Stimulated activated CD4-positive, alpha-beta T cell treated with anti-CD3 and anti-CD28 coated beads, TNF-alpha, amount 100 ng/mL, for 24 hours (primary cell): ENCODE measurements around the gene VAV3.
"Not testable (repeated sequence)": the region's sequence is repeated elsewhere in the genome, so short reads cannot be mapped to it uniquely, and the experiment has no call there.

Experiments
- DNase-seq, 3 experiments: peaks; one replicate each; pipeline ENCODE4 v3.0.0-alpha.2; 2020; ENCODE audit warnings: low read depth in 3 of 3

Gene VAV3

DNA sequence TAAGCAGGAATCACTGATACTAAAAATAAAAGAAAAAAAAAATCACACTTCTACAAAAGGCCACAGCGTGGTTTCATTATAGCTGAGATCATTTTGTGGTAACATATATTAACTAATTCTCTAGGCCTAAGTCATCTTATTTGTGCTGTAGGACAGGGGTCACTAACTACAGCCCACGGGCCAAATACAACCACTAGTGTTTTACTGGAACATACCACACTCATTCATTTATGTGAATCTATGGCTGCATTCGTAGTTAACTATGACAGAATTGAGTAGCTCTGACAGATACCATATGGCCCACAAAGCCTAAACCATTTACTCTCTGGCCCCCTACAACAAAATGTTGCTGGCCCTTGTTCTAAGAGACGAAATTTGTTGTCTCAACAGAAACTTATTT lies 224.4 kb downstream of the VAV3 start:
- DNase-seq = no peak

DNA sequence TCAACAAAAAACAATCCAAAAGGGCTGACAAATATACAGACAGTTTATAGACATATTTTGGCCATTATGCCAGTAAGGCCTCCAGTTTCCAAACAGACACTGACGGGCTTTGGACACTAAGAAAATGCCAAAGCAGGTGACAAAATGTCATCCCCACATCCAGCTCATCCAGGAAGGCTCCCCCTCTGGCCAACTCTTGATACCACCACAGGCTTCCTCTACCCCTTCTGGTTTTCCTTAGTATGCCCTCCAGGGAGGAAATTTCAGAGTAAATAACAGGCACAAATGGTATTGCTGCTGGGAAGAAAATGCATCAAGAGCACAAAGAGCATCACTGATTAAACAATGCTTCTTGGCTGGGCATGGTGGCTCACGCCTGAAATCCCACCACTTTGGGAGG lies 225.3 kb downstream of the VAV3 start:
- no peak for DNase-seq

DNA sequence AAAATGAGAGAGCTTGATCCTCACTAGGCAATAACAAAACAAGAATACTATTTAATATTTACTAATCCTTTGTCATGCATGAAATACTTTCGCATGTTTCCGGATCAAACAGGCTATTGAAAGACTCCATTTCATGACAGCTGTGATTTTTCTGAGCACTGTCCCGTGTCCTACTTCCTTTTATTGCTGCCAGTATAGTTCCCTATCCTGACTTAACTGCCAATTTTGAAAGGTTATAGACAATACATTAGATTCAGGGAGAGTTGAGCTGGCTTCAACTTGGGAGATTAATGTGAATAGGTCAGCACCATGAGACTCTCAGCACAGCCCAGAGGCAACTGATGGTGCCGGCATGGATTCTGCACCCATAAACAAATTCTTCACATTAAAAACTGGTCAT lies 225.8 kb downstream of the VAV3 start:
- DNase-seq = no peak

DNA sequence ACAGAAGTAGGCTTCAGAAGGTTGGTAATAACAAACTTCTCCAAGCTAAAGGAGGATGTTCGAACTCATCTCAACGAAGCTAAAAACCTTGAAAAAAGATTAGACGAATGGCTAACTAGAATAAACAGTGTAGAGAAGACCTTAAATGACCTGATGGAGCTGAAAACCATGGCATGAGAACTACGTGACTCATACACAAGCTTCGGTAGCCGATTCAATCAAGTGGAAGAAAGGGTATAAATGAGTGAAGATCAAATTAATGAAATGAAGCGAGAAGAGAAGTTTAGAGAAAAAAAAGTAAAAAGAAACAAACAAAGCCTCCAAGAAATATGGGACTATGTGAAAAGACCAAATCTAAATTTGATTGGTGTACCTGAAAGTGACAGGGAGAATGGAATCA lies 231.6 kb downstream of the VAV3 start:
- not testable (repeated sequence) for DNase-seq

DNA sequence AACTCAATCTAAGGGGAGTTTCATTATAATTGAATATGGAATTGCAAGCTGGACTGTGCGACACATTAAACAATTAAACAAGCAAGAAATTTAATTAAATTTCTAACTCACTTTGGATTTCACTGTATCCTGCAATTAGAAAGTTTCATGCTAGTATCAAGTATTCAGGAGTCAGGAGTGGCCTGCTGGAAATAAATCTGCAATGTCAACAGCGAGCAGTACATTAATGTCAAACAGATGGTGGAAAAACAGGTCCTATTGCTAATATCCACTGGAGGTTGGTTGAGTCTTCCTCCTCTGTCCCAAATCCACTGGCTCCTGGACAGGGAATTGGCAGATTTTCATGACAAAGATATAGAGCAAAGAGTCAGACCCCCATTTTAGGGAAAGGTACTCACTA lies 237.1 kb downstream of the VAV3 start:
- no peak for DNase-seq

DNA sequence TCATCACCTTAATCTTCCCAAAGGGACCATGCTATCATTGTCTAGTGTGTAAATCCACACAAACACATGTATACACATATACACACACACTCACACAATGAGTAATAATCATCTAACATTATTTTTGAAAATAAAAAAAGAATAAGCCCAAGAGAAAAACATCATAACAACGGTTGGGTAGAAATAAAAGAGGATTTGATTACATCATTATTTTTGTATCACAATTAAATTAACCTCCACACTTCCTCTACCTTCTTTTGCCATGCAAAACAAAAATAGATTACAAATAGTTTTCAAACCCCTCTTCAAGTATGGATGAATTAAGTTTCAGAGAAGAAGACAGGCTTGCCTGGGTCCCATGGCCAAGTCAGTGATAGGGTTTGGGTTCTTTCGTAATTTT lies 238.1 kb downstream of the VAV3 start:
- DNase-seq = no peak

DNA sequence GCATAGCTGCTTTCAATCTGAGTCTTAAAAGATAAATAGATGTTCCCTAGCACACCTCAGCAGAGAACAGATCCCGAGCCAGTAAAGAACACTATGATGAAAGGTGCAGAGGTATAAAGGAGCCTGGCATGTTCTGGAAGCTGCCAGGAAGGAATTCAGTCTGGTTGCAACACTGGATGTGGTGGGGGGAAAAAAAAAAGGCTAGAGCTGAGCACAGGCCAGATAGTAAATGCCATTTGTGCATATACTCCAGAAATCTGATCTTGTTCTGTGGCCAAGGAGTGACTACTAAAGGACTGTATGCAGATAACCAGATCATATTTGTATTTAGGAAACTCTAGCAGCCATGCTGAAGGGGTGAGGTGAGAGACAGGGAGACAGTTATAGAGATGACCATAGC lies 240.3 kb downstream of the VAV3 start:
- DNase-seq = no peak

DNA sequence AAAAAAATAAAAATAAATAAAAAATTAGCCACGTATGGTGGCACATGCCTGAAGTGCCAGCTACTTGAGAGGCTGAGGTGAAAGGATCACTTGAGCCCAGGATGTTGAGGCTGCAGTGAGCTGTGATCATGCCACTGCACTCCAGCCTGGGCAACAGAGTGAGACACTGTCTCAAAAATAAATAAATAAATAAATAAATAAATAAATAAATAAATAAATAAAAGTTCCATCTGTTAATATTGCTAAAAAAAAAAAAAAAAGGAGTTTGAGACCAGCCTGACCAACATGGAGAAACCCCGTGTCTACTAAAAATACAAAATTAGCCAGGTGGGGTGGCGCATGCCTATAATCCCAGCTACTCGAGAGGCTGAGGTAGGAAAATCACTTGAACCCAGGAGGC lies 244.8 kb downstream of the VAV3 start:
- DNase-seq = not testable (repeated sequence)

DNA sequence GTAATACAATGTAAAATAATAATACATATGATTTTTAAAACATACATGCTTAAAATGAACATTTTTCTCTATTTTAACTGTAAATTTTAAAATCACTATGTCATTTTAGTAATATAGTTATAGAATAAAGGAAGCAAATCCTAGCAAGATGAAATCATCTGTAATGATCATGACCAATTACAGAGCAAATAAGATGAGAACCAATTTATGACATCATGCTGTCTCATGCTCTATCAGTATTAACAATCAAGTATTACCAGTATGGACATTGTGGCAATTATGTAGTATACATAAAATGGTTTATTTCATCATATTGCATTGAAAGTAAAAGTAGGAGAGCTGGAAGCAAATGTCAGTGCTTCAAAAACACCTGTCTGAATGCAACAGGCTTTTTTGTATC lies 255.0 kb downstream of the VAV3 start:
- DNase-seq = no peak

DNA sequence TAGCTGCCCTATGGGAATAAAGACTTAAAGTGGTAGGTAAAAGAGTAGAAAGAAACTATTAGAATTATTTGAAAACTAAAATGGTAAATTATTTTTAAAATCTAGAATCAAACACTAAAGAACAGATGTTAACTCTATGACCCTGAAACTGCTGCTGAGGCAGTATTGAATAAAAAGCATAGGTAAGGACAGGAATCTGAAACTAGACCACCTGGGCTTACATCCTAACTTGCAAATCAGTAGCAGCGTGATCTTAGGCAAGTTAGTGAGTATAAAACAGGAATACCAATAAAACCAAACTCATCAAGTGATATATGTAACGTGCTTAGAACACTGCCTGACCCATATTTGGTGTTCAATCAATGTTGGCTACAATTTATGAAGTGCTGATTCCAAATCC lies 257.9 kb downstream of the VAV3 start:
- DNase-seq = no peak

DNA sequence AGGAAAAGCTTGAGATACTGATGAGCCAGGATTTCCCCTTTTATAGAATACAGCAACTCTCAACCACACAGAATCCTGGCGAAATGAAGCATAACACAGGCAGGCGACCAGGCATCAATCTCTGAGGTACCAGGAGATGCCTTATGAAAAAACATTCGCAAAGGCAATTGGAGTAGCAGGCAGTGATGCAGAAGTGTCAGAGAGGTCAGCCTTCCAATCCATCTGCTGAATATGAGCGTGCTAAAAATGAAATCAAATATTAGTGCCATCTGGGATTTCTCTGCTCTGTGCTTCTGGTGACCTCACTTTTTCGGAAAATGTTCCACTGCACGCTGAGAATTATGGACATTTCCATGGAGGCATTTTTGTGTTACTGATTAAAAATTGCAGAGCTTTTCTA lies 258.8 kb downstream of the VAV3 start:
- DNase-seq = no peak

DNA sequence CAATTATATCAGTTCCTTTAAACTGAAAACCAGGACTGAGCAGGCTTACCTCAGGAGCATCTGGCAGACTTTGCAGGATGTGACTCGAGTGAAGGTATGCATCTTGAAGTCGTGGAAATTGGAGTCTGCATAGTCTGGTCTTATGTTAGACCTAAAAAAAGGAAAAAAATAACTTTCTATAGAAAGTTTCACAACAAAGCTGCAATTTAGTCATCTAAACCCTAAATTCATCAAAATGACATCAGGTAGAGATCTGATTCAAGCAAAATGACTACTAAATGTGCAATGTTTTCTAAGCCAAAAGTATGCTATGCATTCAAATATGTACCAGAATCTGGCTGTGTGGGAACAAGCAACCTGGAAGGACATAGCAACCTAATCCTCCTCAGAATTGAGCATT lies 260.1 kb downstream of the VAV3 start:
- no peak for DNase-seq

DNA sequence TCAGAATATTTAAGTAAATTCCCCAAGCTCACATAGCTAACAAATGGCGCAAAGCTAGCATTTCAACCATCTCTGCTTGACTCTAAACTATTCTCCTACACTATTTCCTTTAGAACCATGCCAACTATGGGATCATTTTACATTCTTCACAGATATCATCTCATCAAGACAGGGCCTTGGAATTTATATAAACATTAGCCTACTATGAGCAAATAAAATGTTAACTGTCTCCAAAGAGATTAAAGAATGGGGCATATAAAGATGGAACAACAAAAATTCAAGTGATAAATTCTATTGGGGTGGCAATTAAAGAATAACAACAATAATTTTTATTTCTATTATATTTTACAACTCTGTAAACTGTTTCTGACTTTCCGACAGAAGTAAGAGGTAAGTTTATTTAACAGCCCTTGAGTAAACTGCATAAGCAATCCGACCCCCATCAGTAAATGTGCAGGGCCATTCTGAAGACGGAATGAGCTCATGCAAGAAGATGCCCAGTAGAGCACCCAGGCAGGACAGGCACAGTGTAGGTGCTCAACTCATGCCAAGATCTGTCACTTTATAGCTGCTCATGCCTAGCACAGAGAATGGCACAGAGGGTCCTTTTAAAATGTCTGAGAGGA lies 261.9 kb downstream of the VAV3 start:
- DNase-seq = no peak

DNA sequence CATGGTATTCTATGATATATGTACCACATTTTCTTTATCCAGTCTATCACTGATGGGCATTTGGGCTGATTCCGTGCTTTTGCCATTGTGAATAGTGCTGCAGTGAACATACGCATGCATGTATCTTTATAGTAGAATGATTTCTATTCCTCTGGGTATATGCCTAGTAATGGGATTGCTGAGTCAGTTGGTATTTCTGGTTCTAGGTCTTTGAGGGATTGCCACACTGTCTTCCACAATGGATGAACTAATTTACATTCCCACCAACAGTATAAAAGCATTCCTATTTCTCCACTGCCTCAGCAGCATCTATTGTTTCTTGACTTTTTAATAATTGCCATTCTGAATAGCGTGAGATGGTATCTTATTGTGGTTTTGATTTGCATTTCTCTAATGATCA lies 264.3 kb downstream of the VAV3 start:
- not testable (repeated sequence) for DNase-seq

DNA sequence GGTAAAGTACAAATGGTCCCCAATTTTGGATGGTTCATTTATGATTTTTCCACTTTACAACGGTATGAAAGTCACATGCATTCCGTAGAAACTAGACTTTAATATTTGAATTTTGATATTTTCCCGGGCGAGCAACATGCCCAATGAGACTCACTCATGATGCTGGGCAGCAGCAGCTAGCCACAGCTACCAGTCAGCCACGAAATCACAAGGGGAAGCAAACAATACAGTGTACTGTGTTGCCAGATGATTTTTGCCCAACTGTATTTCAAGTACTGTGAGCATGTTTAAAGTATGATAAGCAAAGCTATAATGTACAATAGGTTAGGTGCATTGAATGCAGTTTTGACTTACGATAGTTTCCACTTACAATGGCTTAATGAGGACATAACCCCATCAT lies 266.8 kb downstream of the VAV3 start:
- no peak for DNase-seq

DNA sequence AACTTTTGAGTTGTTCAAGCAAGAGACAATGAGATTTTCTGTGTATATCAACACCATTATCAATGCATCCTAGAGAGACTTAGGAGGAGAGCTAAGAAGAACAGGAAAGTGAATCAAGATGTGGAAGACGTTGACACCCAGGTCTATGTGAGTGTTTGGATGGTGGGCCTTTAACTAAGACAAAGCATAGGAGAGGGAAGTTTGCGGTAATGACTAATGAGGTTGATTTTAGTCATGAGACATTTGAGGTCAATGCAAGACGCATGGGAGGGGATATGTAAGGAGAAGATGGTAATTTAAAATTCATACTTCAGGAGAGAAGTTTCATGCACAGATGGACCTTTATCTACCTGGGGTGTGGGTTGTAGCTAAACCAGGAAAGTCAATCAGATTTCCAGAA lies 269.6 kb downstream of the VAV3 start:
- no peak for DNase-seq

DNA sequence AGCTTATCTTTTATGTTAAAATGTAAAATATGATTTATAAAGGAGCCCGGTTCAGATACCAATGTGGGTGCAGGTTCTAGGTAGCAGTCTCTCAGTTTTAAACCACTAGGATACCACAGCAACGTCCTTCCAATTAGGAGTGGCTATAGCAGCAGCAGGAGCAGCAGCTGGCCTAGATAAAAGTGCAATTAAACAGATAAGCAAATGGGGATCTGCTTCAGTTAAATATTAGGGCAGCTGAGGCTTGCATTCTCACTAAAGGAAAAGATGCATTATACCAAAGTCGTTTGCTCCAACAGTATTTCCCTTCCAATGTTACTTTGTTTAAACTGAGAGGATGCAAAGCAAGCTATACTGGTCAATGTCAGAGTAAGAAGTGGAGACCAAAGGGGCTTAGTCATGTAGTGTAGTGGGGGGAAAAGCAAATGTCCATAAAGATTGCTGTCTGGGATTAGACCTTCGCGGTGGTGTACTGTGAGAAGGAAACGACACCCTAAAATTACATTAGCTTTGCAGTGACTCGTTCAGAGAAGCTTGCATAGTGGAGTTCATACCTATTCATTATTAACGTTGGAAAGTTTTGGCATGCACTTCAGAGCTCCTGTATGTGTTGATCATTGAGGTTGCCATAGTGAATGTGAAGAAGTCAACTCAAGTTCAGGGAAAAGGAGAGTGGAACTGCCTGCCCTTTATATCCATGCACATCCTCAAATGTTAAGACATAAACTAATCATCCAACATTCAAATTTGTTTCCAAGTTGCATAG lies 272.2 kb downstream of the VAV3 start:
- DNase-seq = no peak

DNA sequence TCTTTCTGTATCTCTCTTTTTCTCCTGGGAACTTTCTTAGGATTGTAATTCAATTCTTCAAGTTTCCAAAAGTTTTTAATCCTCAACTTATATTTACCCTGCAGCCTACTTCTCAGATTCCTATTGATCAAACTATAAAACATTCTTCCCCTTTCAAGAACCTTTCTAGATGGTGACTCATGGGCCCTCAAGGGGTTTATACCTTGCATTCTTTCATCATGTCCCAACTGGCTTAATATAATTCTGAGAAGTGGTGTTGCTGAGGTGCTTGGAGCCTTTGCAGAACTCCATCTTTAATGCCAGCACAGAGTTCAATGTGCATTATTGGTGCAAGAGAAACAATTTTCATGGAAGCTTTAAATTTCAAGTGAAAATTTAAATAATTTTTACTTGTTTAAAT lies 273.4 kb downstream of the VAV3 start:
- DNase-seq = no peak

DNA sequence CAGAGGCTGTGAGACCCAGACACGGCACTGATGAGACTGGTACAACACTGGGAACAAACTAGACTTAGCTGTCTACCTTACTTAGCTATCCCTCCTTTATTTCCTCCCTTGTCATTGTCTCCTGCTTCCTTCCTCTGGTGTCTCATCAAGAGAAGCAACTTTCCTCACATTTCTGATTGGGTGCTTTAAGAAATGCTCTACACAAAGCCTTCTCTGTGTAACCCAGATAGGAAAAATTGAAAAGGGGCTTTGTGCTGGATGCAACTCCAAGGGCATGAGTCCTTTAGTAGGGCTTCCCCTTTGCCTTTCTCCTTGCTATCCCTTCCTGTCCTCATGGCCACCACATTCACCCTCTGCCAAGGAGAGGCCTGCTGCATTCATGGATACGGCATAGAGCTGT lies 274.5 kb downstream of the VAV3 start:
- no peak for DNase-seq

DNA sequence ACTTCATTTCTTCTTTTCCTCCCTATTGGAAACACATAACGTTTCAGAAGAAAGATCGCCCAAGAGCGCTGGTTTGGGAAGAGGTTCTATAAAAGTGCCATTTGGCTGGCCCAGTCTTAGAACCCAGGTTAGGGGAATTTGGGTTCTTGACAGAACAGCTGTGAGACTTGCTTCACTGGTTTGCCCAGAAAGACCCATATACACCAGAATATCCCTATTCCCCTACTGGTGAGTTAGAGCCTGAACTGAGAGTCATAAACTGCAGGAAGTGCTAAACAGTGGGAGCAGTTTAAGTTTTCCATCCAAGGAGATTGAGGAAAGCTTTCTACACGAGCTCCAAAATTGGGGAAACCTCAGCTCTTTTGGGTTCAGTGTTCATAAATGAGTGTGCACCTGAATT lies 275.2 kb downstream of the VAV3 start:
- DNase-seq = no peak

DNA sequence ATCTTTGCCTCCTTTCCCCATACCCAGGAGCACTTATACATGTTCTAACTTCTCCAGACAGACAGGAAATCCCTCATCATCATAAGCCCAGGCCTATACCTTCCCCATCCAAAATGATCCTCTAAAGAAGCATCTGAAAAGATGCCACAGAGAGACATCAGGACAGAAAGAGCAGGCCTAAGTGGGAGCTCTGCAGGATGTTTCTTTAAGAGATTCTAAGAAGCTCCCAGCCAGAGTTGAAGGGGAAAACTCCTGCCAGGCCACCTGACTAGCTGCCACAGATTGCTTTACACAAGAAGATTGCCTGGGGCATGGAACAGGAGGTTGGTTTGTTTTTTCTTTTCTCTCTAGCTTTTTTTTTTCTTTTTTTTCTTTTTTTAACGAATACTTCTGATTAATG lies 275.8 kb downstream of the VAV3 start:
- no peak for DNase-seq

DNA sequence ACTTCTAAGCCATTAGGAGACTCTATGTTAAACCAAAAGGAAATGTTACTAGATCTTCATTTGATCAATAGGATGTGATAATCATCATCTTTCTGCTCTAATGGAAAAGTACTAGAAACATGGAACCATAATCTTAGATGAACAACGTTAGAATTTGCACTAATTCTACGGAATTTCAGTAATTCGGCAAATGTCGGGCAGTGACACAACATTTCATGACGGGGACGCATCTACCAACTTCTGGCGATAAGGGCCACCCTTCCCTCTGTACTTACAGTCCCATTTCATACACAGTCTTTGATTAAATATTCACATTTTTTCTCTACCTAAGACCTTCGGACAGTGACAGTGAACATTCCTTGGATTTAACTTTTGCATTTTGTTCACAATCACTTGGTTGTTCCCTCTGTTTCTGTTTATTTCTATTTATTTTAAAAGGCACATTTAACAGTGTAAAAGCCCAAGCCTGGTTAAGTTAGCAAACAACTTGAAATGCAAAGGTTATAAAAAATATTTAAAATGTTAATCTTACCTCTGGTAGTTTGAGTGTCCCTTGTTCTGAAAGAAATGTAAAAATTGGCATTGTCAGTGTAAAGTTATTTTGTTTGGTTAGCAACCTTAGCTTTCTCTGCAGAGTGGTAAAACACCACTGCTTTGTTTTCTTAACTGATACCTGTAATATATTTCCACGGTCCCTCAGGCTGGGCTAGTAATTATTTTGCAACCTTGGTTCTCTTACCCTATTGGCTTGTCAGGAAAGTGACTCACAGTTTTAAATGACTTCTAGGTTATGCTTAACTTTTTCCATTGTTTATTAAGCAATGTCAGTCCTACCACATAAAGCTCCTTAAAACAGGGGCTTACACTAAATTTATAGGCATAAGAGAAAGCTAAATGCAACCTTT lies 276.9 kb downstream of the VAV3 start:
- no peak for DNase-seq

DNA sequence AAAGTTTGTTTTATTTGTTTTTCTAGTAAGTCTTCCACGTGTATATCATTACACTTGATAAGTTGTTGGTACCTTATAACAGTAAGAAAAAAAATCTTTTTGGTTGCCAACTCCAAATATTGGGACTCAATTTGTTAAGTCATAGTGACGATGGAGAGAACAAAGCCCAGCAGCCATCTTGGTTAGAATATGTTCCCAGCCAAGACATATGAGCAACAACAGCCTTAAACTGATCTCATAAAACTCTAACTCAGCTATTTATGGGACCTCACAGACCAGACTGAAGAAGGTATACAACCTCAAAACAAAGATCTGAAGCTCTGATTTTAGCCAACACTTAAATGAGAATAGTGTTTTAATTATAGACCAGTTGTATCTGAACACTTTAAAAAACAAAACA lies 281.3 kb downstream of the VAV3 start:
- no peak for DNase-seq
